ENCODE results near the gene AANAT. TPM values are rescaled to one million over a fixed set of nuclear protein-coding genes. Genes with fewer than 3 reads are reported as not detected.

AANAT gene
- total RNA-seq, 2 donors from 2014 or later: not detected

- Histone ChIP-seq H3K9me3 (no peaks in the 10 kb centered on the region), H3K36me3 (no peaks in the 10 kb centered on the region), H3K4me1 (no peaks in the 10 kb centered on the region), H3K4me3 (no peak overlapping the region), H3K27me3 (no peaks in the 10 kb centered on the region), H3K27ac (no peak overlapping the region)
- DNase-seq (ENCODE audit: low spot score): no peak
- TF ChIP-seq, protein P1, sequence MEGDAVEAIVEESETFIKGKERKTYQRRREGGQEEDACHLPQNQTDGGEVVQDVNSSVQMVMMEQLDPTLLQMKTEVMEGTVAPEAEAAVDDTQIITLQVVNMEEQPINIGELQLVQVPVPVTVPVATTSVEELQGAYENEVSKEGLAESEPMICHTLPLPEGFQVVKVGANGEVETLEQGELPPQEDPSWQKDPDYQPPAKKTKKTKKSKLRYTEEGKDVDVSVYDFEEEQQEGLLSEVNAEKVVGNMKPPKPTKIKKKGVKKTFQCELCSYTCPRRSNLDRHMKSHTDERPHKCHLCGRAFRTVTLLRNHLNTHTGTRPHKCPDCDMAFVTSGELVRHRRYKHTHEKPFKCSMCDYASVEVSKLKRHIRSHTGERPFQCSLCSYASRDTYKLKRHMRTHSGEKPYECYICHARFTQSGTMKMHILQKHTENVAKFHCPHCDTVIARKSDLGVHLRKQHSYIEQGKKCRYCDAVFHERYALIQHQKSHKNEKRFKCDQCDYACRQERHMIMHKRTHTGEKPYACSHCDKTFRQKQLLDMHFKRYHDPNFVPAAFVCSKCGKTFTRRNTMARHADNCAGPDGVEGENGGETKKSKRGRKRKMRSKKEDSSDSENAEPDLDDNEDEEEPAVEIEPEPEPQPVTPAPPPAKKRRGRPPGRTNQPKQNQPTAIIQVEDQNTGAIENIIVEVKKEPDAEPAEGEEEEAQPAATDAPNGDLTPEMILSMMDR (IDR thresholded peaks at IDR 0.05): no peak
Measured at GRCh38 chr17:76459674-76460073, 7.7 kb upstream of the AANAT start.

DNA sequence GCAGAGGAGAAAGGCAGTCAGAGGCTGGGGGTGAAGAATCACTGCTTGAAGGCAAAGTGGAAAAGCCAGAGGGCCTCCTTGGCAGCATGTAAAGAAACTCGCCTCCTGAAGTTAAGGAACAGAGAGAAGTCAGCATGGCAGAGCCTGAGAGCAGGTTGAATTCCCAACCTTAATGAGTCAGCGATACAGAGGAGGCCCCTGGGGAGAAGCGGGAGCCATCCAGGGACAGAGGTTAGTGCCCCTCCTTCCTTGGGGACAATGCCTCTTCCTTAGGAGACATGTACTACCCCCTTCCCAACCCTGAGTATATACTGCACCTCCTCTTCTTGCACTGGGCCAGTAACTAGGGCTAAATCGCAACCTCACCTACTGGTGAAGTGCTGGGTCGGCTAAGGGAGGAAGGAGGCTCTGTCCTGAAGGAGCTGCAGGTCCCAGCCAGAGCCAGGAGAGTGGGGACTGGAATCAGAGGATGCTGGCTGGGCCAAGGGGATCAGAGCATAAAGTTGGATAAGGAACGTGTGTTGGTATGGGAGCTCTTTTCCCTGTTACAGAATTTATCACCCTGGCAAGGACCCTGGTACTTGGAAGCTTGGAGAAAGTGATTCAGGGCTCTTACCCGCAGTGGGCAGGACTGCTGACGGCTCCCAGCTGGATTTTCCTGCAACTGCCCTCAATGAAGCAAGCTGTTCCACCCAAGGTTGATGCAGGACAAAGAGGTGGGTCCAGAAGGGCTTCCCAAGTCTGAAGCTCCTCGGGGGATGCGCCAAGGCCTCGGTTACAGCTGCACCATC is 5.4 kb upstream of the AANAT start:
- H3K36me3 ChIP-seq: no peaks in the 10 kb centered on the region
- peaks cover 0 to 5% of the 10 kb centered on the region in 2 donors for H3K4me1 ChIP-seq
- H3K4me3 ChIP-seq: no peak overlapping the region
- TF ChIP-seq, protein P1 (IDR thresholded peaks at IDR 0.05): no peak
- H3K27ac ChIP-seq: no peak overlapping the region
- H3K27me3 ChIP-seq: no peaks in the 10 kb centered on the region
- no peaks in the 10 kb centered on the region for H3K9me3 ChIP-seq
- DNase-seq (ENCODE audit: low spot score): no peak

DNA sequence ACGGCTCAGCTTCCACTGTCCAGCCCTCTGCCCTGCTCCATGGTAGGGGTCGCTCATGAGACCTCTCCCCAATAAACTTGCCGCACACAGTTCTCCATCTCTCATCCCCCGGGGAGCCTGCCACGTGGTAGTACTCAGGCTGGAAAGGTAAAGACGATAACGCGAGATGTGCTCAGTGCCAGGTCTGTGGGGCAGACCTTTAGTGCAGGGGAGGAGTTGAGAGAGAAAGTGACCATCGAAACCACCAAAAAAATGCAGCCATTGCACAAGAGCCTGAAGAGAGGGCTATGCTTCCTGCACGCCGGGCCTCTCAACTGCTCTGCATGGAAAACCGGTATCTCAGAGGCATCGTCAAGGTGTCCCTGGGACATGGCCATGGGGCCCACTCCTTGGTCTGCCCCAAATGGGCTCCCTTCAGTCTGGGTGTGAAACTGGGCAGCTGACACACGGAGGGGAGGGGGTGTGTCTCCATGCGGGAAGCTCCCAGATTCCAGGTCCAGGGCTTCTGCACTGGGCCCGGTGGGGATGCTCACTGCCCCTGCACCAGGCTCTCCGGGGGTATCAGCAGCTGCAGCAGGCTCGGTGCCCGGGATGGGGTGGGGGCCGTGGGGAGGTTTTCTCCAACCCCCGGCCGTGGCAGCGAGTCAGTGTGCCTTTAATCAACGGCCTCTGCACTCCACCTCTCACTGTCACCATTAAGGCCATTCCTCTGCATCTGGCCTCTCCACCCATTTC is 4.7 kb upstream of the AANAT start:
- H3K4me3 ChIP-seq: no peak overlapping the region
- no peak for DNase-seq (ENCODE audit: low spot score)
- TF ChIP-seq, protein P1 (IDR thresholded peaks at IDR 0.05): no peak
- no peak overlapping the region for H3K27ac ChIP-seq
- H3K9me3 ChIP-seq: no peaks in the 10 kb centered on the region
- peaks cover 0 to 5% of the 10 kb centered on the region in 2 donors for H3K4me1 ChIP-seq
- H3K36me3 ChIP-seq: no peaks in the 10 kb centered on the region
- no peaks in the 10 kb centered on the region for H3K27me3 ChIP-seq

DNA sequence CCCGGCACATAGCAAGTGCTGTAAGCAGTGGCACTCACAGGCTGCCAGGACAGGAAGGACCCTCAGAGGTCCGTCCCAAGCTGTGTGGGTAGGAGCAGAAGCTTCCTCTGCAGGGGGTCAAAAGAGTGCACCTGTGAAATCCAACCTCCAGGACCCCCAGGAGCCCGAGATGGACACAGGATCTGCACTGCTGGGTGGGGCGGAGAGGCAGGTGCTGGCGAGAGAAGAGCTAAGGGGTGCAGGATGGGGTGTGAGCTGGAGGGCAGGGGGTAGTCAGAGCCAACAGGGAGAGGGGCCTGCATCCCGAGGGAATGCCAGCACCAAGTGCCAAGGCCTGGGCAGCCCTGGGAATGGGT is 650 bp upstream of the AANAT start:
- no peaks in the 10 kb centered on the region for H3K27me3 ChIP-seq
- no peaks in the 10 kb centered on the region for H3K36me3 ChIP-seq
- TF ChIP-seq, protein P1 (IDR thresholded peaks at IDR 0.05): no peak
- H3K27ac ChIP-seq: no peak overlapping the region
- H3K4me1 ChIP-seq: peaks cover 0 to 11% of the 10 kb centered on the region in 2 donors
- DNase-seq (ENCODE audit: low spot score): no peak
- H3K9me3 ChIP-seq: no peaks in the 10 kb centered on the region
- no peak overlapping the region for H3K4me3 ChIP-seq

GRCh38 chr17:76467809-76468633 is 618 bp downstream of the AANAT start:
- H3K4me1 ChIP-seq: peaks cover 0 to 11% of the 10 kb centered on the region in 2 donors
- no peaks in the 10 kb centered on the region for H3K27me3 ChIP-seq
- no peak overlapping the region for H3K27ac ChIP-seq
- H3K4me3 ChIP-seq: no peak overlapping the region
- H3K36me3 ChIP-seq: peaks cover 9% of the 10 kb centered on the region
- no peak for DNase-seq (ENCODE audit: low spot score)
- TF ChIP-seq, protein P1 (IDR thresholded peaks at IDR 0.05): no peak
- H3K9me3 ChIP-seq: no peaks in the 10 kb centered on the region
